ENCODE results near the gene CACNA2D2.

CACNA2D2 gene

GRCh38 chr3:50389414-50389767 is 114.0 kb downstream of the CACNA2D2 start:
- H3K4me3 ChIP-seq (ENCODE audit: low read depth in 1 of 2, low read length in 2 of 2), result no peak overlapping the region
- no peaks in the 10 kb centered on the region for H3K79me2 ChIP-seq (ENCODE audit: insufficient read depth, low read length)
- H3K9me3 ChIP-seq (ENCODE audit: insufficient read depth, low read length, severe bottlenecking), result no peaks in the 10 kb centered on the region
- no peak overlapping the region for H3K27ac ChIP-seq (ENCODE audit: low read length)
- no peak overlapping the region for H3K9ac ChIP-seq (ENCODE audit: low read depth, low read length)
- DNase-seq, result no peak
- H3K27me3 ChIP-seq (ENCODE audit: insufficient read depth, low read length, poor library complexity), result no peaks in the 10 kb centered on the region
- ATAC-seq (ENCODE audit: insufficient read depth, low read depth), result no peak
- TF ChIP-seq EZH2 (IDR thresholded peaks at IDR 0.05; ENCODE audit: borderline replicate concordance, low read depth, low read length, severe bottlenecking) (no peak), CTCF (IDR thresholded peaks at IDR 0.05; ENCODE audit: borderline replicate concordance, extremely low read depth, low read length, poor library complexity, severe bottlenecking) (no peak)
- no peak overlapping the region for H3K4me2 ChIP-seq (ENCODE audit: insufficient read depth, low read length)
- no peak overlapping the region for H2AFZ ChIP-seq (ENCODE audit: low read depth, low read length)
- H3K36me3 ChIP-seq (ENCODE audit: insufficient read depth, low read length), result no peaks in the 10 kb centered on the region
- H4K20me1 ChIP-seq (ENCODE audit: insufficient read depth, low read length), result peaks cover 5% of the 10 kb centered on the region; the same call in 1 of the 2 replicates
- no peaks in the 10 kb centered on the region for H3K4me1 ChIP-seq (ENCODE audit: insufficient read depth, low read length)

- Histone ChIP-seq H3K4me2 (ENCODE audit: insufficient read depth, low read length) (no peak overlapping the region), H3K27me3 (ENCODE audit: insufficient read depth, low read length, poor library complexity) (no peaks in the 10 kb centered on the region), H3K36me3 (ENCODE audit: insufficient read depth, low read length) (no peaks in the 10 kb centered on the region), H4K20me1 (ENCODE audit: insufficient read depth, low read length) (peaks cover 7% of the 10 kb centered on the region; the same call in 1 of the 2 replicates), H3K4me1 (ENCODE audit: insufficient read depth, low read length) (no peaks in the 10 kb centered on the region), H3K9ac (ENCODE audit: low read depth, low read length) (no peak overlapping the region), H3K79me2 (ENCODE audit: insufficient read depth, low read length) (no peaks in the 10 kb centered on the region), H3K27ac (ENCODE audit: low read length) (no peak overlapping the region), H3K9me3 (ENCODE audit: insufficient read depth, low read length, severe bottlenecking) (no peaks in the 10 kb centered on the region), H3K4me3 (ENCODE audit: low read depth in 1 of 2, low read length in 2 of 2) (no peak overlapping the region), H2AFZ (ENCODE audit: low read depth, low read length) (no peak overlapping the region)
- TF ChIP-seq CTCF (IDR thresholded peaks at IDR 0.05; ENCODE audit: borderline replicate concordance, extremely low read depth, low read length, poor library complexity, severe bottlenecking), result no peak
- no peak for TF ChIP-seq EZH2 (IDR thresholded peaks at IDR 0.05; ENCODE audit: borderline replicate concordance, low read depth, low read length, severe bottlenecking)
- no peak for ATAC-seq (ENCODE audit: insufficient read depth, low read depth)
- DNase-seq, result no peak
Measured at GRCh38 chr3:50388720-50389413, 114.6 kb downstream of the CACNA2D2 start.

- Histone ChIP-seq H3K27ac (ENCODE audit: low read length) (no peak overlapping the region), H3K36me3 (ENCODE audit: insufficient read depth, low read length) (no peaks in the 10 kb centered on the region), H3K4me2 (ENCODE audit: insufficient read depth, low read length) (no peak overlapping the region), H3K79me2 (ENCODE audit: insufficient read depth, low read length) (no peaks in the 10 kb centered on the region), H3K27me3 (ENCODE audit: insufficient read depth, low read length, poor library complexity) (no peaks in the 10 kb centered on the region), H3K4me1 (ENCODE audit: insufficient read depth, low read length) (no peaks in the 10 kb centered on the region), H3K4me3 (ENCODE audit: low read depth in 1 of 2, low read length in 2 of 2) (no peak overlapping the region), H2AFZ (ENCODE audit: low read depth, low read length) (no peak overlapping the region), H3K9me3 (ENCODE audit: insufficient read depth, low read length, severe bottlenecking) (no peaks in the 10 kb centered on the region), H4K20me1 (ENCODE audit: insufficient read depth, low read length) (peaks cover 9% of the 10 kb centered on the region; the same call in 1 of the 2 replicates), H3K9ac (ENCODE audit: low read depth, low read length) (no peak overlapping the region)
- TF ChIP-seq CTCF (IDR thresholded peaks at IDR 0.05; ENCODE audit: borderline replicate concordance, extremely low read depth, low read length, poor library complexity, severe bottlenecking), result peak; percentile 44
- TF ChIP-seq EZH2 (IDR thresholded peaks at IDR 0.05; ENCODE audit: borderline replicate concordance, low read depth, low read length, severe bottlenecking), result no peak
- ATAC-seq (ENCODE audit: insufficient read depth, low read depth) (0 out of 3 replicates have a peak, but pooled peaks have one; percentile 45), DNase-seq (no peak)
Measured at GRCh38 chr3:50388016-50388719, 115.3 kb downstream of the CACNA2D2 start.

Measured in DND-41 (cell line).